Astrocyte of the spinal cord (primary cell): ENCODE data around the gene NCKAP5.

Experiments
- DNase-seq: peaks from one replicate; pipeline ENCODE4 v3.0.0; 2011; ENCODE audit warnings: low read depth, low spot score
- H3K4me3 ChIP-seq: 2 replicates; pipeline ENCODE4 v1.5.1; 2011; ENCODE audit warnings: low read depth, mild to moderate bottlenecking, low read length, moderate library complexity
- CTCF ChIP-seq: IDR thresholded peaks from 2 replicates; pipeline ENCODE4 v1.5.1; 2012; ENCODE audit warnings: low read depth, mild to moderate bottlenecking, low read length, inconsistent platforms
- in situ Hi-C: cut with HindIII; loops from 2 replicates; pipeline ENCODE4 v1.10.0; 2017; ENCODE audit warnings: low sequenced_read_pairs

The NCKAP5 gene

GRCh38 chr2:133130548-133131246 lies 437.6 kb downstream of the NCKAP5 start:
- no peak for TF ChIP-seq CTCF
- DNase-seq: no peak
- no peak overlapping the region for H3K4me3 ChIP-seq
- in situ Hi-C loops: no loop called here

GRCh38 chr2:133124446-133124845 lies 443.8 kb downstream of the NCKAP5 start:
- TF ChIP-seq CTCF: no peak

GRCh38 chr2:133123904-133124303 lies 444.4 kb downstream of the NCKAP5 start:
- in situ Hi-C loops: no loop called here

More at GRCh38 chr2:133124446-133124845, 443.8 kb downstream of the NCKAP5 start:
- in situ Hi-C loops: no loop called here
- no peak overlapping the region for H3K4me3 ChIP-seq
- DNase-seq: no peak

GRCh38 chr2:133123393-133123792 lies 444.9 kb downstream of the NCKAP5 start:
- in situ Hi-C loops: no loop called here
- DNase-seq: no peak
- H3K4me3 ChIP-seq: no peak overlapping the region
- TF ChIP-seq CTCF: no peak

More at GRCh38 chr2:133123904-133124303, 444.4 kb downstream of the NCKAP5 start:
- no peak overlapping the region for H3K4me3 ChIP-seq
- no peak for TF ChIP-seq CTCF
- DNase-seq: no peak

GRCh38 chr2:133122529-133122928 lies 445.7 kb downstream of the NCKAP5 start:
- H3K4me3 ChIP-seq: no peak overlapping the region
- TF ChIP-seq CTCF: no peak
- DNase-seq: no peak
- in situ Hi-C loops: no loop called here

- no peak for TF ChIP-seq CTCF
- no peak for DNase-seq
- H3K4me3 ChIP-seq: no peak overlapping the region
- in situ Hi-C loops: no loop called here
These were observed 448.0 kb downstream of the NCKAP5 start for GRCh38 chr2:133120310-133120709.

GRCh38 chr2:133110201-133110600 lies 458.1 kb downstream of the NCKAP5 start:
- DNase-seq: no peak
- no peak for TF ChIP-seq CTCF
- H3K4me3 ChIP-seq: no peak overlapping the region
- in situ Hi-C loops: no loop called here
